ENCODE measurements around the gene TCEA2.

The TCEA2 gene

GRCh38 chr20:64051561-64052325 lies 11.3 kb upstream of the TCEA2 start:
- no peak overlapping the region for H3K4me3 ChIP-seq (ENCODE audit: low read depth, low read length)
- TF ChIP-seq MYC (IDR thresholded peaks at IDR 0.05; ENCODE audit: low read depth, low read length) (no peak), MAX (IDR thresholded peaks at IDR 0.05; ENCODE audit: low read depth, low read length) (no peak), POLR2A (IDR thresholded peaks at IDR 0.05; ENCODE audit: extremely low read depth, insufficient read length) (no peak), CTCF (IDR thresholded peaks at IDR 0.05; ENCODE audit: low read depth, low read length) (no peak)
- no peak for DNase-seq (ENCODE audit: low read depth)

GRCh38 chr20:64052326-64052722 lies 10.7 kb upstream of the TCEA2 start:
- no peak for DNase-seq (ENCODE audit: low read depth)
- H3K4me3 ChIP-seq (ENCODE audit: low read depth, low read length) = no peak overlapping the region
- no peak for TF ChIP-seq CTCF (IDR thresholded peaks at IDR 0.05; ENCODE audit: low read depth, low read length)
- no peak for TF ChIP-seq MYC (IDR thresholded peaks at IDR 0.05; ENCODE audit: low read depth, low read length)
- TF ChIP-seq POLR2A (IDR thresholded peaks at IDR 0.05; ENCODE audit: extremely low read depth, insufficient read length) = no peak
- no peak for TF ChIP-seq MAX (IDR thresholded peaks at IDR 0.05; ENCODE audit: low read depth, low read length)

GRCh38 chr20:64052987-64053840 lies 9.8 kb upstream of the TCEA2 start:
- H3K4me3 ChIP-seq (ENCODE audit: low read depth, low read length) = no peak overlapping the region
- TF ChIP-seq CTCF (IDR thresholded peaks at IDR 0.05; ENCODE audit: low read depth, low read length) (no peak), MAX (IDR thresholded peaks at IDR 0.05; ENCODE audit: low read depth, low read length) (no peak), MYC (IDR thresholded peaks at IDR 0.05; ENCODE audit: low read depth, low read length) (no peak), POLR2A (IDR thresholded peaks at IDR 0.05; ENCODE audit: extremely low read depth, insufficient read length) (no peak)
- DNase-seq (ENCODE audit: low read depth) = no peak

GRCh38 chr20:64053841-64054661 lies 8.9 kb upstream of the TCEA2 start:
- no peak for DNase-seq (ENCODE audit: low read depth)
- no peak for TF ChIP-seq MYC (IDR thresholded peaks at IDR 0.05; ENCODE audit: low read depth, low read length)
- TF ChIP-seq CTCF (IDR thresholded peaks at IDR 0.05; ENCODE audit: low read depth, low read length) = no peak
- no peak for TF ChIP-seq POLR2A (IDR thresholded peaks at IDR 0.05; ENCODE audit: extremely low read depth, insufficient read length)
- TF ChIP-seq MAX (IDR thresholded peaks at IDR 0.05; ENCODE audit: low read depth, low read length) = no peak
- H3K4me3 ChIP-seq (ENCODE audit: low read depth, low read length) = no peak overlapping the region

GRCh38 chr20:64055396-64055892 lies 7.6 kb upstream of the TCEA2 start:
- TF ChIP-seq CTCF (IDR thresholded peaks at IDR 0.05; ENCODE audit: low read depth, low read length) (no peak), MYC (IDR thresholded peaks at IDR 0.05; ENCODE audit: low read depth, low read length) (no peak), MAX (IDR thresholded peaks at IDR 0.05; ENCODE audit: low read depth, low read length) (no peak), POLR2A (IDR thresholded peaks at IDR 0.05; ENCODE audit: extremely low read depth, insufficient read length) (no peak)
- no peak for DNase-seq (ENCODE audit: low read depth)
- H3K4me3 ChIP-seq (ENCODE audit: low read depth, low read length) = no peak overlapping the region
